Mesendoderm (in vitro differentiated cells): ENCODE data around the gene FOXO1.

ENCODE experiments used
- DNase-seq: peaks from one replicate; pipeline ENCODE4 v3.0.0; 2013
- H2AK5ac ChIP-seq: 2 replicates; pipeline ENCODE4 v1.6.1; 2013; ENCODE audit warnings: low read length, inconsistent platforms
- H2BK120ac ChIP-seq: 2 replicates; pipeline ENCODE4 v1.6.1; 2013; ENCODE audit warnings: low read depth, mild to moderate bottlenecking, low read length, moderate library complexity, mixed read lengths
- H2BK15ac ChIP-seq: replicated peaks from 2 replicates; pipeline ENCODE4 v1.6.1; 2013; ENCODE audit warnings: low read depth, mild to moderate bottlenecking, moderate library complexity
- H2BK5ac ChIP-seq: 2 replicates; pipeline ENCODE4 v1.6.1; 2013; ENCODE audit warnings: low read length, inconsistent platforms
- H3K18ac ChIP-seq: 2 replicates; pipeline ENCODE4 v1.6.1; 2013; ENCODE audit warnings: mild to moderate bottlenecking, low read length, mixed read lengths
- H3K23ac ChIP-seq: one replicate; pipeline ENCODE4 v1.6.1; 2013; ENCODE audit warnings: low read length
- H3K27ac ChIP-seq: 2 replicates; pipeline ENCODE4 v1.5.1; 2013; ENCODE audit warnings: low read depth, mild to moderate bottlenecking, inconsistent platforms, low read length, moderate library complexity
- H3K27me3 ChIP-seq: 2 replicates; pipeline ENCODE4 v1.6.1; 2013; ENCODE audit warnings: low read length, control low read depth, mild to moderate bottlenecking, inconsistent platforms; ENCODE audit not compliant: insufficient read depth, poor library complexity
- H3K36me3 ChIP-seq: 2 replicates; pipeline ENCODE4 v1.6.1; 2013; ENCODE audit warnings: low read length, inconsistent platforms; ENCODE audit not compliant: control insufficient read depth, insufficient read depth
- H3K4ac ChIP-seq: one replicate; pipeline ENCODE4 v1.6.1; 2013; ENCODE audit warnings: low read depth, mild to moderate bottlenecking, low read length, moderate library complexity
- H3K4me1 ChIP-seq: 2 replicates; pipeline ENCODE4 v1.6.1; 2013; ENCODE audit warnings: low read depth, low read length, inconsistent platforms; ENCODE audit not compliant: control insufficient read depth
- H3K4me2 ChIP-seq: 2 replicates; pipeline ENCODE4 v1.6.1; 2013; ENCODE audit warnings: low read length
- H3K4me3 ChIP-seq: 2 replicates; pipeline ENCODE4 v1.5.1; 2013; ENCODE audit warnings: mild to moderate bottlenecking, low read length
- H3K56ac ChIP-seq: one replicate; pipeline ENCODE4 v1.6.1; 2013; ENCODE audit warnings: low read length
- H3K79me1 ChIP-seq: 2 replicates; pipeline ENCODE4 v1.6.1; 2013; ENCODE audit warnings: low read length, inconsistent platforms
- H3K79me2 ChIP-seq: 2 replicates; pipeline ENCODE4 v1.6.1; 2013; ENCODE audit warnings: mild to moderate bottlenecking, low read length; ENCODE audit not compliant: control insufficient read depth, insufficient read depth
- H3K9ac ChIP-seq: 2 replicates; pipeline ENCODE4 v1.6.1; 2013; ENCODE audit warnings: low read length, inconsistent platforms
- H4K5ac ChIP-seq: one replicate; pipeline ENCODE4 v1.6.1; 2013; ENCODE audit warnings: low read length
- H4K8ac ChIP-seq: one replicate; pipeline ENCODE4 v1.6.1; 2013; ENCODE audit warnings: low read depth, mild to moderate bottlenecking, control low read depth, low read length, moderate library complexity
- WGBS: extraction: QIAGEN DNeasy Blood & Tissue Kit; methylation state at CpG from one replicate; pipeline ENCODE4 v1.1.7; 2013; ENCODE audit warnings: low lambda C conversion rate, missing lambda C conversion rate; ENCODE audit not compliant: insufficient coverage; ENCODE audit errors: extremely low coverage; 5-methylcytosine and 5-hydroxymethylcytosine counted together

FOXO1 gene

DNA sequence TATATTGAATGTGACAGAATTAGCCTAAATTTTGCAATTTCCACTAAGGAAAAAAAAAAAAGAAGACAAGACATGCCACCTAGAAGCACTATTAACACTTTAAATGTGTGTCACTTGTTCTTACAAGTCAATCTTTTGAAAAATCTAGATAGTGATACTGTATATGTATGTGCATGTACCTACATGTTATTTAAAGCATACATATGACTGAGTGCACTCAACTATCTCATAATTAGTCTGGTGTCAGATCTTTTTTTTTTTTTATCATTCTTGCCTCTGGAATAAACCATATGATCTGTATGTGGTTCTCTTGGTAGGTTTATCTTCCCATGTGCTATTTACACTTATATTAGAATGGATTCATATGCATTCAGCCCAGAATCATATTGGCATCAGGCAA, 62.3 kb downstream of the FOXO1 start:
- Histone ChIP-seq H3K79me2 (peaks cover 43% of the 10 kb centered on the region), H3K36me3 (no peaks in the 10 kb centered on the region), H3K56ac (no peak overlapping the region), H4K5ac (no peak overlapping the region), H4K8ac (no peak overlapping the region), H3K27me3 (no peaks in the 10 kb centered on the region), H2AK5ac (no peak overlapping the region), H3K4ac (no peak overlapping the region), H3K79me1 (peaks cover 18% of the 10 kb centered on the region), H3K23ac (no peak overlapping the region), H3K4me3 (no peak overlapping the region), H2BK15ac (no peak overlapping the region), H3K27ac (no peak overlapping the region), H3K9ac (no peak overlapping the region), H3K4me2 (no peak overlapping the region), H3K18ac (no peak overlapping the region), H2BK5ac (no peak overlapping the region), H3K4me1 (peaks cover 6% of the 10 kb centered on the region), H2BK120ac (no peak overlapping the region)
- DNase-seq: no peak

DNA sequence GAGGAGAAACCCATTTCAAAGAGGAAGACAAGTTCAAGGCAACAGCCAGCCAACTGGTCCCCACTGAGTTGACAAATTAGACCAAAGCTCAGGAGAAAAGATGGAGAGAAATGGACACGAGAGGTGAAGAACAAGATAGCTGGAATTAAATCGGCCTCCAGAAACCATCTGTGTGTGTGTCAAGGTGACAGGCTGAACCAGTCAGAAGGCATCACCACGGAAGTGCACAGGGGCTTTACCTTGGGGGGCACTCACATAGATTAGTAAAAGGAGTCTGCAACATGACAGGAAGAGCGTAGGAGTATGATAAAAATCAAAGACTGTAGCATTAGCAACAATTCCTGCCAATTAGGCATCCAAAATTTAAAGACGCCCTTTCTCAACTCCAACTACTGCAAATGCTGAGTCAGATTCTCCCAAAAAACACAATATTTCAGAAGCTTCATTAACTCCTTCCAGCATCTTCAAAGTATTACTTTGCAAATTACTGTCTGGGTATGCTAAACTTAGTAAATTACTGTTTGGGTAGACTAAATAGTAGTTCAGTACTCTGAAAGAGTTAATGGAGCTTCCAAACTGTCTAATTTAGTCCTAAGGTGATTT, 66.2 kb downstream of the FOXO1 start:
- Histone ChIP-seq H3K36me3 (no peaks in the 10 kb centered on the region), H2BK15ac (no peak overlapping the region), H3K23ac (no peak overlapping the region), H2AK5ac (no peak overlapping the region), H2BK5ac (no peak overlapping the region), H3K4ac (no peak overlapping the region), H3K27me3 (no peaks in the 10 kb centered on the region), H3K4me2 (no peak overlapping the region), H3K56ac (no peak overlapping the region), H3K79me1 (peaks cover 11% of the 10 kb centered on the region), H3K9ac (no peak overlapping the region), H2BK120ac (no peak overlapping the region), H3K18ac (no peak overlapping the region), H3K4me1 (peaks cover 3% of the 10 kb centered on the region), H3K27ac (no peak overlapping the region), H3K79me2 (peaks cover 48% of the 10 kb centered on the region), H4K8ac (no peak overlapping the region), H4K5ac (no peak overlapping the region), H3K4me3 (no peak overlapping the region)
- no CpG with 5 or more reads among the region's 5 CpGs for WGBS
- no peak for DNase-seq

GRCh38 chr13:40599747-40600146, 66.7 kb downstream of the FOXO1 start:
- H2BK120ac ChIP-seq: no peak overlapping the region
- no peak overlapping the region for H3K18ac ChIP-seq
- no peak overlapping the region for H3K56ac ChIP-seq
- no peaks in the 10 kb centered on the region for H3K27me3 ChIP-seq
- no peak overlapping the region for H4K8ac ChIP-seq
- WGBS: no CpG with 5 or more reads among the region's 2 CpGs
- H2BK5ac ChIP-seq: no peak overlapping the region
- H3K79me2 ChIP-seq: peaks cover 48% of the 10 kb centered on the region
- no peak overlapping the region for H3K4me3 ChIP-seq
- H3K79me1 ChIP-seq: peaks cover 11% of the 10 kb centered on the region
- DNase-seq: no peak
- no peak overlapping the region for H2AK5ac ChIP-seq
- H3K23ac ChIP-seq: no peak overlapping the region
- no peak overlapping the region for H3K9ac ChIP-seq
- H3K4me1 ChIP-seq: peaks cover 2% of the 10 kb centered on the region
- no peak overlapping the region for H3K27ac ChIP-seq
- H2BK15ac ChIP-seq: no peak overlapping the region
- no peak overlapping the region for H3K4ac ChIP-seq
- H3K4me2 ChIP-seq: no peak overlapping the region
- H4K5ac ChIP-seq: no peak overlapping the region
- H3K36me3 ChIP-seq: no peaks in the 10 kb centered on the region

GRCh38 chr13:40599124-40599523, 67.3 kb downstream of the FOXO1 start:
- WGBS: no CpG with 5 or more reads among the region's 5 CpGs

GRCh38 chr13:40598569-40598968, 67.9 kb downstream of the FOXO1 start:
- peaks cover 13% of the 10 kb centered on the region for H3K79me1 ChIP-seq
- no peak overlapping the region for H3K23ac ChIP-seq
- H3K36me3 ChIP-seq: no peaks in the 10 kb centered on the region
- H3K9ac ChIP-seq: no peak overlapping the region
- H3K56ac ChIP-seq: no peak overlapping the region
- DNase-seq: no peak
- peaks cover 55% of the 10 kb centered on the region for H3K79me2 ChIP-seq
- H3K4ac ChIP-seq: no peak overlapping the region
- no peak overlapping the region for H2BK120ac ChIP-seq
- no peak overlapping the region for H3K27ac ChIP-seq
- H2BK5ac ChIP-seq: no peak overlapping the region
- H2AK5ac ChIP-seq: no peak overlapping the region
- H3K4me2 ChIP-seq: no peak overlapping the region
- no peak overlapping the region for H4K8ac ChIP-seq
- no peak overlapping the region for H2BK15ac ChIP-seq
- no peak overlapping the region for H4K5ac ChIP-seq
- WGBS: no CpG with 5 or more reads among the region's 1 CpG
- H3K4me3 ChIP-seq: no peak overlapping the region
- H3K4me1 ChIP-seq: peaks cover 2% of the 10 kb centered on the region
- H3K18ac ChIP-seq: no peak overlapping the region
- H3K27me3 ChIP-seq: no peaks in the 10 kb centered on the region

More at GRCh38 chr13:40599124-40599523, 67.3 kb downstream of the FOXO1 start:
- H2BK120ac ChIP-seq: no peak overlapping the region
- H2BK15ac ChIP-seq: no peak overlapping the region
- H3K27me3 ChIP-seq: no peaks in the 10 kb centered on the region
- H4K8ac ChIP-seq: no peak overlapping the region
- no peak overlapping the region for H4K5ac ChIP-seq
- H3K79me1 ChIP-seq: peaks cover 12% of the 10 kb centered on the region
- no peak overlapping the region for H2BK5ac ChIP-seq
- H3K23ac ChIP-seq: no peak overlapping the region
- no peak overlapping the region for H3K4ac ChIP-seq
- no peak overlapping the region for H3K27ac ChIP-seq
- no peak for DNase-seq
- peaks cover 51% of the 10 kb centered on the region for H3K79me2 ChIP-seq
- H3K56ac ChIP-seq: no peak overlapping the region
- no peak overlapping the region for H3K18ac ChIP-seq
- no peak overlapping the region for H3K4me3 ChIP-seq
- H3K4me1 ChIP-seq: peaks cover 2% of the 10 kb centered on the region
- H3K36me3 ChIP-seq: no peaks in the 10 kb centered on the region
- no peak overlapping the region for H2AK5ac ChIP-seq
- H3K4me2 ChIP-seq: no peak overlapping the region
- H3K9ac ChIP-seq: no peak overlapping the region

GRCh38 chr13:40597735-40598365, 68.6 kb downstream of the FOXO1 start:
- Histone ChIP-seq H3K79me2 (peaks cover 56% of the 10 kb centered on the region), H3K27me3 (no peaks in the 10 kb centered on the region), H3K27ac (no peak overlapping the region), H2BK120ac (no peak overlapping the region), H3K18ac (no peak overlapping the region), H2BK5ac (no peak overlapping the region), H3K4me1 (peaks cover 2% of the 10 kb centered on the region), H3K4me3 (no peak overlapping the region), H2AK5ac (no peak overlapping the region), H3K23ac (no peak overlapping the region), H3K4me2 (no peak overlapping the region), H4K8ac (no peak overlapping the region), H4K5ac (no peak overlapping the region), H3K9ac (no peak overlapping the region), H3K79me1 (peaks cover 12% of the 10 kb centered on the region), H3K56ac (no peak overlapping the region), H3K36me3 (no peaks in the 10 kb centered on the region), H3K4ac (no peak overlapping the region), H2BK15ac (no peak overlapping the region)
- DNase-seq: no peak
- no CpG with 5 or more reads among the region's 11 CpGs for WGBS
